Kidney tubule cell (primary cell): ENCODE measurements around the gene SYDE1.

Source experiments
- DNase-seq: peaks from one replicate; pipeline ENCODE4 v3.0.0-alpha.2; 2018; ENCODE audit warnings: low spot score

SYDE1 gene

DNA sequence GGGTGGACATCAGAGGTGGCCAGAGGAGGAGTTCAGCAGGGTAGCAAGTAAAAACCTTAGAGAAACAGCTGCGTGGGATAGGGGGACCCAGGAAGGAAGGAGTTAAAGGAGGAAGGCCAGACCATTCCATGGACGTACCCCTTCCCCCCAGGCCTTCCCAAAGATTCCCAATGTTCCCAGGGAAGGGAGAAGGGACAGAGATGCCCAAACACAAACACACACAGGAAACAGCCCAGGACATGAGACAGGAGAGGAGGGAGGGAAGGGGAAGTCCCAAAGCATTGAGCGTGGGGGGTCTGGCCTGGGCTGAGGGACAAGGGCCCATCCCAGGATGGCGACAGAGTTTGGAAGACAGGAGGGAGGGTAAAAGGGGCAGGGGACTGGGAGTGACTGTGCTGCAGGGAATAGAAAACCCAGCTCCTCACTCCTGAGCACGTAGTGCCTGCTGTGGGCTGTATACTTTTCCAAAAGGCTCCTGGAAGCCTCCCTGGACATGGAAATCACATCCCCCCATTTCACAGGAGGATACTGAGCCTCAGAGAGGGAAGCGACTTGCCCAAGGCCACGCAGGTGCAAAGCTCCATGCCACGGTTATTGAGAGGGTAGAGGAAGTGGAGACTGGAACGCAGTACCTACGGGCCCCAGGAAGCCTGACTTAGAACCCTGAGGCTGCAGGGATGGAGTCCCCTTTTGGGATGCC is 1.1 kb downstream of the SYDE1 start:
- DNase-seq, result peak; percentile 21

DNA sequence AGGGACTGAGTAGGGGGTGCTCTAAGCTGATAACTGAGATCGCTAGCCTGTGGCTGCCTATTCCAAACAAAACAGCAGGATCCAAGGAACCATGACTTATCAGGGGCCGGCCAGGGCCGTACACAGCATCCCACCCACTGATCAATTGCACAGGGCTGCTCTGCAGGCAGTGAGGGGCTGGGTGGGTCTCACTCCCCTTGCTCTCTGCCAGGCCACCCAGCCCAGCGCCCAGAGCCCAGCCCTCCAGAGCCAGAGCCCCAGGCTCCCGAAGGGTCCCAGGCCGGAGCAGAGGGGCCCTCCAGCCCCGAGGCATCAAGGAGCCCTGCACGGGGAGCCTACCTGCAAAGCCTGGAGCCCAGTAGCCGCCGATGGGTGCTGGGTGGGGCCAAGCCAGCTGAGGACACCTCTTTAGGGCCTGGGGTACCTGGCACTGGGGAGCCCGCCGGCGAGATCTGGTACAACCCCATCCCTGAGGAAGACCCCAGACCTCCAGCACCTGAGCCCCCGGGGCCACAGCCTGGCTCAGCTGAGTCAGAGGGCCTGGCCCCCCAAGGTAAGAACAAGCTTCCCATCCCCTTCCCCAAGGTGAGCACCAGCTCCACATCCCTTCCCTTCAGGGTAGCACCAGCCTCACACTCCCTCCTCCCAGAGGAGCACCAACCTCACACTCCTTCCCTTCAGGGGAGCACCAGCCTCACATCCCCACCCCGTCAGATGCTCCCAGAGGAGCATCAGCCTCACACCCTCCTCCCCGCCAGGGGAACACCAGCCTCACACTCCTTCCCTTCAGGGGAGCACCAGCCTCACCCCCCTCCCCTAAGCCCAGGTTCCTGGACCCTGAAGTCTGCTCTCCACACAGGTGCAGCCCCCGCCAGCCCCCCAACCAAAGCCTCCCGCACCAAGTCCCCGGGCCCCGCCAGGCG is 1.9 kb downstream of the SYDE1 start:
- DNase-seq, result no peak

DNA sequence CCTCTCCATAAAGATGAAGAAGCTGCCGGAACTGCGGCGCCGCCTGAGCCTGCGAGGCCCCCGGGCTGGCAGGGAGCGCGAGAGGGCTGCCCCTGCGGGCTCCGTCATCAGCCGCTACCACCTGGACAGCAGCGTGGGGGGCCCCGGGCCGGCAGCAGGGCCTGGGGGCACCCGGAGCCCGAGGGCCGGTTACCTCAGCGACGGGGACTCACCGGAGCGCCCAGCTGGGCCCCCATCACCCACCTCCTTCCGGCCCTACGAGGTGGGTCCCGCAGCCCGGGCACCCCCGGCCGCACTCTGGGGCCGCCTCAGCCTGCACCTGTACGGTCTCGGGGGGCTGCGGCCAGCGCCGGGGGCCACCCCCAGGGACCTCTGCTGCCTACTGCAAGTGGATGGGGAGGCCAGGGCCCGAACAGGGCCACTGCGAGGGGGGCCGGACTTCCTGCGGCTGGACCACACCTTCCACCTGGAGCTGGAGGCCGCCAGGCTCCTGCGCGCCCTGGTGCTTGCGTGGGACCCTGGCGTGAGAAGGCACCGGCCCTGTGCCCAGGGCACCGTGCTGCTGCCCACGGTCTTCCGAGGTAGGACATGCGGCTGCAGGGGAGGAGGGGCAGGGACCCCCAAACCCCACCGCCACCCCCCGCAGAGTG is 2.7 kb downstream of the SYDE1 start:
- no peak for DNase-seq

DNA sequence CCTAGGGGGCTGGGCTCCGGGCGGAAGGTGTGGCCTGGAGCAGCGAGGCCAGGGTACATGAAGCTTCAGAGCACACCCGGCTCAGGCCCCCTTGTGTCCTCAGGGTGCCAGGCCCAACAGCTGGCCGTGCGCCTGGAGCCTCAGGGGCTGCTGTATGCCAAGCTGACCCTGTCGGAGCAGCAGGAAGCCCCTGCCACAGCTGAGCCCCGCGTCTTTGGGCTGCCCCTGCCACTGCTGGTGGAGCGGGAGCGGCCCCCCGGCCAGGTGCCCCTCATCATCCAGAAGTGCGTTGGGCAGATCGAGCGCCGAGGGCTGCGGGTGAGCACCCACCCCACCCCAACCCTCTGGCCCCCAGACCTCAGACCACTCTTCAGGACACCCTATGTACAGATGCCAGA is 3.2 kb downstream of the SYDE1 start:
- no peak for DNase-seq

DNA sequence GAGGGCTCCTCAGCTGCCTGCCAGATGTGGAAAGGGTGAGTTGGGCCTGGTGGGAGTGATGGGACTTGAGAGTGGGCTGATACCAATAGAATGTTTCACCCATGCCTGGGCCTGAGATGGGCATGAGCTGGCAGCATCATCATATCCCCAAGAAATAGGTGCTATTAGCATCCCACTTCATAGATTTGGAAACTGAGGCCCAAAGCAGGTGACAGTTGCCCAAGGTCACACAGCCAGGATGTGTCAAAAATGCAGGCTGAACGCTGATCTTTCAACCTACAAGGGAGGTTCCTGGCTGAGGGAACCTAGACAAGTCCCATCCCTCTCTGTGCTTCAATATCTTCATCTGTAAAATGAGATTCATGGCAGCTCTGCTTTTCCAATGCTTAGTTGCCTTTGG is 4.6 kb downstream of the SYDE1 start:
- no peak for DNase-seq

DNA sequence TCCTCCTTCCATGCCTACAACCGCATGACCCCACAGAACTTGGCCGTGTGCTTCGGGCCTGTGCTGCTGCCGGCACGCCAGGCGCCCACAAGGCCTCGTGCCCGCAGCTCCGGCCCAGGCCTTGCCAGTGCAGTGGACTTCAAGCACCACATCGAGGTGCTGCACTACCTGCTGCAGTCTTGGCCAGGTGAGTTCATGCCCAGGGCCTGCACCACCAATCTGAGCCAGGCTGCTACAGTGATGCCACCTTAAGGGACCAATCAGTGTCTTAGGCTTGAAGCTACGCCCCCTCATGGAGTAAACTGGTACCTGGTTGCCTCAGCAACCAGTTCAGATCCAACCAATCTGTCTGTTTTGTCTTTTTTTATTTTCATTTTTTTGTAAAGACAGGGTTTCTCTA is 5.2 kb downstream of the SYDE1 start:
- peak; percentile 23 for DNase-seq

DNA sequence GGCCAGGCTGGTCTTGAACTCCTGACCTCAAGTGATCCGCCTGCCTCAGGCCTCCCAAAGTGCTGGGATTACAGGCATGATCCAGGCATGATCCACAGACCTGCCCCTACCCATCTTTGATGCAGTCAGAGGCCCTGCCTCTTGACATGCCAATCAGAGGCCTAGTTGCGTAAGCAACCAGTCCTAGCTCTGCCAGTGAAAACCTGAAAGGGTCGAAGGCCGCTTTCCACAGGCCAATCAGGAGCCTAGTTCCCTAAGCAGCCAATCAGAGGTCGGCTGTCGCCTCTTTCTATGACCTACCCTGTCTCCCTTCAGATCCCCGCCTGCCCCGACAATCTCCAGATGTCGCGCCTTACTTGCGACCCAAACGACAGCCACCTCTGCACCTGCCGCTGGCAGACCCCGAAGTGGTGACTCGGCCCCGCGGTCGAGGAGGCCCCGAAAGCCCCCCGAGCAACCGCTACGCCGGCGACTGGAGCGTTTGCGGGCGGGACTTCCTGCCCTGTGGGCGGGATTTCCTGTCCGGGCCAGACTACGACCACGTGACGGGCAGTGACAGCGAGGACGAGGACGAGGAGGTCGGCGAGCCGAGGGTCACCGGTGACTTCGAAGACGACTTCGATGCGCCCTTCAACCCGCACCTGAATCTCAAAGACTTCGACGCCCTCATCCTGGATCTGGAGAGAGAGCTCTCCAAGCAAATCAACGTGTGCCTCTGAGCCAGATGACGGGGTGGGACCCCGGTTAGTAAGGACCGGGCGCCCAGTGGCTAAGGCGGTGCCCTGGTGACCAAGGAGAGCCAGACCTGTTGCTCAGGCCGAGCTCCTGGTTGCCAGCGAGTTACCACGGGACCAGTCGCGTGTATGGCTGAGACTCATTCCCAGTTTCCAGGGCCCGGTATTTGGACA is 6.3 kb downstream of the SYDE1 start:
- no peak for DNase-seq

DNA sequence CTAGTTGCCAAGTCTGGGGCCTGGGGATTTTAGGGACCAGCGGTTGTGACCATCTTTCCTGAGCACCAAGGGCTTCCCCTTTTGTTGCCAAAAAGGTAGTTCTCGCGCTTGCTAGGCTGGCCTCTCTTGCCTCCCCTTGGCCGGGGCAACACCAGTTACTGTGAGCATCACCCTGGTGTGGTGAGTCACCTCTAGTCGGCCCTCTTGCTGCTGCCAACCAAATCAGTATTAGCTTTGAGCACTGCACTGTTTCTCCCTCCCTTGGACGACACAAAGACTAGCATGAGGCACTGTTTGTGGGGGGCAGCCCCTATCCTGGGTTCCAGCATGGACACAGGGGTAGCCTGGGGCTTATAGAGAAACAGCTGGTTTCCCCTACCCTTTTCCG is 6.9 kb downstream of the SYDE1 start:
- DNase-seq, result peak; percentile 43

DNA sequence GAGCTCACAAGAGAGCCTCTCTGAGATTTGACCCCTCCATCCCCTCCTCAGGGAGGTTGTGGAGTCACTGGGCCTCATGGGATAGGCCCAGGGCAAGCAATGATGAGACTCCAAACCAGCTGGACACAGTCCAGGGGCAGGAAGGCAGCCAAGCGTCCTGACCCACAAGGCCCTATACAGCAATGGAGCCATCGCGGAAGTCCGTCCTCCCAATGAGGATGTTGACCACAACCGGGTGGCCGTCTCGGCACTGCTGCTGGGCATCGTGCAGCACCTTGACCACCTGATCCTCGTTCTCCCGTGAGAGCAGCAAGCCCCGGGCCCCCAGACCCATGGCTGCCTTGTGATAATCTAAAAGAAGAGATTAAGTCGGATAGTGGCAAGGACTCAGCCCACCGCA is 7.9 kb downstream of the SYDE1 start:
- peak; percentile 31 for DNase-seq

DNA sequence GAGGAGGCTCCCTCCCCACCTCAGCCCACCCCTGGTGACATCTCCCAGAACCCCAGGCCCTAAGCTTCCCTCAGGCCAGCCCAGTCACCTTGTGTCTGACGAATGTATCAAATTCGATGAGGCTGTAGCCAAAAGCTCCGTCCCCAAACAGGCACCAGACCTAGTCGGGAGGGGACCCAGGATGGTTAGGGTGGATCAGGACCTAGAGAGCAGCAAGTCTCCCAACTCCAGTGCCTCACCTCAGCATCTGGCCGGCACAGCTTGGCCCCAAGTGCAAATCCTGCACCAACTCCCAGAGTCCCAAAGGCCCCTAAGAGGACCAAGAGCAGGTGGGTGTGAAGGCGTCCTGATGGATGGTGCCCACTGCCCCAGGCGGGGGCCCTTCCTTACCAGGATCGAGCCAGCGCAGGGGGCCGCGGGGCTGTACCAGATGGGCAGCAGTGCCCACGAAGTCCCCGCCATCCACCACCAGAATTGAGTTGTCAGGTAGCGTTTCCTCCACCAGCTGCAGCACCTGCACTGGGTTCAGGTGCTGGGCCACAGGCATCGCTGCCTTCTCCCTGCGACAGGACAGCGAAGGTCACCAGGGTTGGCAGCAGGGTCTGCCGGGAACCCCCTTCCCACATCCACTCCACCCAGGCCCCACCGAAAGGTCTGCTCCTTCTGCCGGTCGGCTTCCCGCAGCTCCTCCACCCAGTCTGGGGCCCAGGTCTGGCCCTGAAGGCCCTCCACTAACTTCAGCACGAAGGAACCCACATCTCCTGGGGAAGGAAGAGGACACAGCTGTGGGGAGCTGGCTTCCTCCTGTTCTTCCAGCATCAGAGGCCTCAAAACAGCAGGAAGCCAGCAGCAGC is 8.8 kb downstream of the SYDE1 start:
- no peak for DNase-seq

DNA sequence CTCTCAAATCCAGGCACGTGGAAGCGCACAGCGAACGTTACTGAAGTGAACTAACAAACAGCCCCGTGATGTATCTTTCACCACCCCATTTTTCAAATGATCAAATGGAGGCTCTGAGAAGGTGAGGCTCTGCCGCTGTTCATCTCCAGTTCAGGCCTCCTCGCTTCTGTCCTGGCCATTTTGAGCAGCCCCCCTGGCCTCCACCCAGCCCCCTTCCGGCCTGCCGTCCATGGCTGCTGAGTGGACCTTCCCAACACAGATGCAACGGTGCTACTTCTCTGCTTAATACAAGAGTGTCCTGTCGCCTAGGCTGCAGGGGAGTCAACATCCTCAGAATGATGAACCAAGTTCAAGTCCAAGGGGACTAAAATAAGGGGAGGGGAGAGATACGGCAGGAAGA is 9.7 kb downstream of the SYDE1 start:
- DNase-seq, result no peak

DNA sequence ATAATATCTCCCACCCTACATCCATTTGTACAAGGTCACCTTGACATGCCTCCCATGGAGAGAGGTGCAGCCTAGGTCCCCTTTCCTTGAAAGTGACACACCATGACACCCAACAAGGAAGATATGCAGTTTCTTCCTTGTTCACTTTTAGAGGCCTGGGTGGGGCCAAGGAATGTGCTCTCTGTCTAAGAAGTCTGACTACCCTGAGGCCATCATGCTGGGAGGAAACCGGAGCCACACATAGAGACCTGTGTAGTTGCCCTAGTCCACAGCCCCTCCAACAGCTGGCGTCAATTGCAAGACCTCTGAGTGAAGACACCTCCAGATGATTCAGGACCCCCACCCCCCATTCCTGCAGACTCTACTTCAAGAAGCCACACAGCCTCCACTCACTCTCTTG is 11.0 kb downstream of the SYDE1 start:
- peak; percentile 48 for DNase-seq

DNA sequence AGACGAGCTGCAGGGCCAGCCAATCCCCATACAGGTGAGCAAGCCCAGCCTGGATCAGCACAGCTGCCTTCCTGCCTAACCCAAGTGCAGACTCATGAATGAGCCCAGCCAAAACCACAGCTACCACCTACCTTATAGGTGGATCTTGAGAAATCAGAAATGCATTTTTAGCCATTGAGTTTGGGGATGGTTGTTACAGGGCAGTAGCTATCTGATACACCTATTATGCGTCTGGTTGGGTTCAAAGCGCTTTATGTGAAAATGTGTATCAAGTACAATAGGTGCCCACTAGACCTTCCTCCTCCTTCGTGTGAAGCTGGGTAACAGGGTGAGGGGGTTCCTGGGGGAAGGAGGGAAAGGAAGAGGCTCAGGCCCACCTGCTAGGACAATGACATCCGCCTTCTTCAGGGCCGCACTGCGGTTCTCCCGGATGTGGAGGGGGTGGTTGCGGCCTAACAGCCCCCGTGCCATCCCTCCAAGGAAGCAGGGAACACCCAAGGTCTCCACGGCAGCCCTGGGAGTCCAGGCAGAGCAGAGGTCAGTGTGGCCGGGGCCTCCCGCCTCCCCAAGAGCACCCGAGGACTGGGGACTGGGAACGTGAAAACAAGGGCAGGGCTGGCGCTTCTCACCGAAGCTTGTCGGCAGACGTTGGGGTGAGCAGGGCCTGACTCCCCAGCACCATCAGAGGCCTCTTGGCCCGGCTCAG is 11.7 kb downstream of the SYDE1 start:
- DNase-seq, result no peak

DNA sequence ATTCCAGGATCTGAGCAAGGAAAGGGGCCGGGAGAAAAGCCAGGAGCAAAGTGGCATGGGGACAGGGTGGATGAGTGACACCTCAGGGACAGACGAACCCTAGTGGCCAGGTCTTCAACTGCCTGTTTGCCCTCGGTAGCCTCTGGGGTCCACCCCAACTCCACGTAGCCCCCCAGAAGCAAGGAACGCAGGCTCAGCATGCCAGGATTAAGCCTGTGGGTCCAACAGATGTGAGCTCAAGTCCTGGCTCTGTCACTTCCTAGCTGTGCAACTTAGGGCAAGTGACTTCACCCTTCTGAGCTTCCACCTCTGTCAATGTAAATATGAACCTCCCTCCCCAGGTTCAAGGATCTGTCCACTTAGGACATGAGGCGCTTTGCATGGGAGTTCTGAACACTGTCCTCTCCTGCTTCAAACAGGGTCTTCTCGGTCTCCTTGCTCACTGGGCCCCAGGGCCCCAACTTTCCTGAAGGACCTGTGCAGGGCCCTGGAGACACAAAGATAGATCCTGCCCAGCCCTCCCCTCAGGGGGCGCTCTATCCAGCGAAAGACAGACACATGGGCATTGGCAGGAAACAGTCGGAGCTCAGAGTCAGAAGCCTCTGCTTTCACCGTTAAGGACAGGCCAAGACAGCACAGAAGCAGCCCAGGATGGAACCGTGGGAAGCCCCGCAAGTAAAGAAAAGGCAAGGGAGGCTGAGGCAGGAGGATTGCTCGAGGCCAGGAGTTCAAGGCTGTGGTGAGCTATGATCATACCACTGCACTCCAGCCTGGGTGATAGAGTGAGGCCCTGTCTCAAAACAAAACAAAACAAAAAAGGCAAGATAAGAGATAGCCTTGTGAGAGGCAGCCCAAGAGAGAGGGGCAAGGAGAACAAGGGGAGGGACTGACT is 13.2 kb downstream of the SYDE1 start:
- DNase-seq, result no peak

DNA sequence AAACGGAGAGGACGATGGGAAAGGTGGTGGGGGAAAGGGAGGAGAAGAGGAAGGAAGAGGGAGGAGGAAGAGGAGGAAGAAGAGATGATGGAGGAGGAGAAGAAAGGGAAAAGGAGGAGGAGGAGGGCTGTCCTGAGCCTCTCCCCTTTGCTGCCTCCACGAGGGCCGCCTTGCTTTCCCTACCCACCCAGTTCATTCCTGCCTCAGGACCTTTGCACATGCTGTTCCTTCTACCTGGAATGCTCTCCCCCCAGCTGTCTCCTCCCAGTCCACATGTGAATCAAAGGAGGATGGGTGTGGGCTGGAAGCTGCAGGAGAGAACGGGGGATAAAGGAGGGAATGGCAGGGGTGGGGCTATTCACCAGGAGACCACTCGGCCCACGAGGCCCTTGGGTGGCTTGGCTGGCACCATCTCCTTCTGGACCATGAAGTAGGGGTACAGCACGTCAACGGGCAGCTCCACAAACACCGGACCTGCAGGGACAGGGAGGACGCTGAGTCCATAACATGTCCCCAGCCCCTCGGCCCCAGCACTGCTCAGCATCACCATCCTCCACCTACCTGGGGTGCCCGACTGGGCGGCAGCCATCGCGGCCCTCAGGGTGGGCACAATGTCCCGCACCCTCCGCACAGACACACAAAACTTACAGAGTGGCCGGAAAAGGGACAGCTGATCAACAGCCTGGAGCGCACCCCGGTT is 15.3 kb downstream of the SYDE1 start:
- DNase-seq, result no peak

DNA sequence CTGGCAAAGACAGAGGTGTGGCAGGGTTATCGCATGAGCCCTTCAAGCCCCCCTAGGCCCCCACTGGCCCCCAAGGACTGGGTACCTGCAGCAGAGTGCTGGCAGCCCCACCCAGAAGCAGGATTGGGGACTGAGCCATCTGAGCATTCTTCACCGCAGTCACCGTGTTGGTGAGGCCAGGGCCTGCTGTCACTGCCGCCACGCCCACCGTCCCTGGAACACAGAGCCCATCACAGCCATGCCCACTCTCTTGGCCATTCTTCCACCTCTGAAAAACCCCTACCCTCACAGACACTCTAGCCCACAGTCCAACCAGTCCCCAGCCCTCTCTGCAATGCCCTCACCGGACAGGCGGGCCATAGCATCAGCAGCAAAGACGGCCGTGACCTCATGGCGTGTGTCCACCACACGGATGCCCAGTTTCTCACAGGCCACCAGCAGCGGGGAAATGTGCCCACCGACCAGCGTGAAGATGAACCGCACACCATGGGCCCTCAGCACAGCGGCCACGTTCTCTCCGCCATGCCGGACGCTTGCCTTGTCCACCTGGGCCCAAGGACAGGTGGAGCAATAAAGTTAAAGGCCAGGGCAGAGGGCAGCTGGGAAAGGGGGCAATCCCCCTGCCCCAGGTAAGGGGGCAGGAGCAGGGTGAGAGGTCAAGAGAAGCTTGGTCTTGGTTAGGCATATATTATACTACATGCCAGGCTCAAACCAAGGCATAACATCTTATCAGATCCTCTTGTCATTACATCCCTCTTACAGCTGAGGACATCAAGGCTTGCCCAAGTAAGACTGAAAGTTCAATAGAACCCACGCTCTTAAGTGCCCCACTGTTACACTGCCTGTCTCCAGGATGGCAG is 16.1 kb downstream of the SYDE1 start:
- DNase-seq, result no peak

DNA sequence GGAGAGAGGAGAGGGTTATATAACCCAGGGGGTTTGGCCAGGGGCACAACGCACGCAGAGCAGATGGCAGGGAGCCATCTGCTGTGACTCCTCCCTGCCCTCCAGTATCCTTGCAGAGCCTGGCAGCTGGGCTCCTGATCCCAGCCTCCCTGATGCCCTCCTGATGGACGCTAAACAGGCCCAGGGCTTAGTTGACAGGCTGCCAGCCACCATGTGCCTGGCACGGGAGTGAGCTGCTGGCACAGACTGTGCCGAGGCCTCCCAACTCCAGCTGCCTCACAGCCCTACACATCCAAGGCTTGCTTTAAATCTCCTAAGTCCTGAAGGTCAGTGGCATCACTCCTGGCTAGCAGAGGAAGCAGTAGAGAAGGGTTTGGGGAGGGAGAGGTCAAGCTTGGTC is 16.7 kb downstream of the SYDE1 start:
- DNase-seq, result no peak
